Activated CD4-positive, alpha-beta T cell treated with anti-CD3 and anti-CD28 coated beads, Interleukin-2, Interleukin-4, amounts not matched to agents 100 ng/mL and 50 ng/mL, durations not matched to agents 16 hours and 8 hours (primary cell): ENCODE results near the gene MAPRE2.

Experiments
- DNase-seq: peaks from one replicate; pipeline ENCODE4 v3.0.0-alpha.2; 2020; ENCODE audit warnings: low spot score

MAPRE2 gene

GRCh38 chr18:35180455-35180854 lies 139.2 kb downstream of the MAPRE2 start:
- no peak for DNase-seq

- DNase-seq: no peak
These were observed 140.9 kb downstream of the MAPRE2 start for GRCh38 chr18:35182151-35182550.

- DNase-seq: no peak
These were observed 142.7 kb downstream of the MAPRE2 start for GRCh38 chr18:35183886-35184285.

- no peak for DNase-seq
These were observed 144.6 kb downstream of the MAPRE2 start for GRCh38 chr18:35185771-35186170.

GRCh38 chr18:35186291-35187034 lies 145.2 kb downstream of the MAPRE2 start:
- DNase-seq: no peak

- no peak for DNase-seq
These were observed 148.3 kb downstream of the MAPRE2 start for GRCh38 chr18:35189510-35189909.

- no peak for DNase-seq
These were observed 149.9 kb downstream of the MAPRE2 start for GRCh38 chr18:35190948-35191697.

GRCh38 chr18:35191698-35192025 lies 150.4 kb downstream of the MAPRE2 start:
- no peak for DNase-seq

GRCh38 chr18:35192415-35192814 lies 151.2 kb downstream of the MAPRE2 start:
- no peak for DNase-seq
